Heart right ventricle (tissue), 16 donors: ENCODE measurements around the gene GFAP. TPM values are rescaled to one million over a fixed set of nuclear protein-coding genes. Genes with fewer than 3 reads are reported as not detected.

ENCODE experiments used
- ATAC-seq, 8 donors: fragments of 200-7000 bp; cut with Tn5 transposase; one replicate each; pipeline ENCODE4 v1.9.1; 2020; ENCODE audit warnings: mild to moderate bottlenecking in 8 of 8, moderate library complexity in 8 of 8, moderate number of reproducible peaks in 1 of 8
- DNase-seq, 2 donors: peaks; one replicate each; pipeline ENCODE4 v3.0.0-alpha.2; 2020
- H3K27ac ChIP-seq, 10 donors: fragments of 200-600 bp; sonication (generic) in 2 of 10; one replicate each; pipeline versions ENCODE4 v1.5.0 to v1.8.0; 2020 to 2022; ENCODE audit warnings: mild to moderate bottlenecking in 3 of 10
- H3K27me3 ChIP-seq, 7 donors: fragments of 200-600 bp; one replicate each; pipeline ENCODE4 v1.8.0; 2021 to 2022; ENCODE audit warnings: mild to moderate bottlenecking in 2 of 7
- H3K36me3 ChIP-seq, 9 donors: fragments of 200-600 bp; sonication (generic) in 1 of 9; one replicate each; pipeline versions ENCODE4 v1.5.0 to v1.8.0; 2020 to 2022; ENCODE audit warnings: mild to moderate bottlenecking in 2 of 9
- H3K4me1 ChIP-seq, 9 donors: fragments of 200-600 bp; sonication (generic) in 1 of 9; one replicate each; pipeline versions ENCODE4 v1.5.0 to v1.8.0; 2020 to 2022; ENCODE audit warnings: mild to moderate bottlenecking in 4 of 9
- H3K4me3 ChIP-seq, 10 donors: fragments of 200-600 bp; sonication (generic) in 2 of 10; one replicate each; pipeline versions ENCODE4 v1.5.0 to v1.8.0; 2020 to 2022; ENCODE audit warnings: mild to moderate bottlenecking in 7 of 10, moderate library complexity in 2 of 10
- H3K9me3 ChIP-seq, 11 donors: fragments of 200-600 bp in 10 of 11; sonication (generic) in 2 of 11; one replicate each; pipeline versions ENCODE4 v1.5.0 to v1.8.0; 2013 to 2022; ENCODE audit warnings: mild to moderate bottlenecking in 2 of 11, control low read depth in 1 of 11, moderate library complexity in 1 of 11
- CTCF ChIP-seq, 9 donors: fragments of 200-600 bp; sonication (generic) in 2 of 9; IDR thresholded peaks; one replicate each; pipeline versions ENCODE4 v1.5.0 to v1.8.0; 2021 to 2022; ENCODE audit warnings: antibody characterized with exemption in 9 of 9, mild to moderate bottlenecking in 5 of 9, moderate library complexity in 1 of 9
- WGBS, 2 donors: extraction: QIAGEN DNeasy Blood & Tissue Kit; methylation state at CpG; one replicate each; pipeline ENCODE4 v1.1.7; 2013; ENCODE audit warnings: inconsistent platforms in 1 of 2; 5-methylcytosine and 5-hydroxymethylcytosine counted together
- intact Hi-C, 10 donors: fragments of 100-400 bp; cut with DNase I; formaldehyde crosslinking; loops; one replicate each; pipeline versions ENCODE4 v1.11.1 to v1.14.2; 2022
- polyA plus RNA-seq, 2 donors: library from polyadenylated mRNA; stranded (reverse); fragments of 200-250 nt; gene quantifications; one replicate each; pipeline ENCODE4 v1.2.3, GENCODE V29; 2013
- total RNA-seq, 10 donors: library from RNA; stranded (reverse); fragmentation: NEBNext Ultra II Directional in 3 of 10; extraction: Animal tissue kit (Norgen Biotek cat#: 25700) in 3 of 10; gene quantifications; one replicate each; pipeline versions ENCODE4 v1.2.1 to v1.2.4, GENCODE V29; 2021 to 2023
- donor health status: Arrhythmogenic right ventricular cardiomyopathy.
- donor health status: ischemic (EF 13 %, LVEDD 7.1; RV severe dilation, severe dysfunction).
- donor health status: healthy with polysubstance abuse.
- donor health status: DM: no; HTN: yes; CAD: no.
- donor health status: DM: no; HTN: no; CAD: no.
- donor health status: ischemic (EF 25% LVEDD 6.9; RV normal size, moderate dysfunction).
- donor health status: ischemic (EF 25% LVEDD 5.7; RV mildly dilated, moderate dysfunction).
- donor health status: healthy.
- donor health status: DM: yes; HTN: yes; CAD: no.
- donor health status: Ischemic cardiomyopathy.
- donor health status: ischemic (EF 35%, LVEDD 5.7; RV mildly dilated, moderate dysfunction).
- donor health status: nonischemic (EF 11% LVEDD 7.7; RV severe dilation, severe dysfunction).
- donor health status: DM: yes; HTN: yes; CAD: no.
- donor health status: PGD.
- donor health status: ischemic (EF 29% LVEDD 5.4; RV normal size, mild dysfunction).
- donor health status: nonischemic (EF 23%, LVEDD 6.1; RV moderate dilation, normal function).

Gene GFAP
- total and polyA plus RNA-seq, 12 donors, result 2.1 to 8.6 (median 7.1) TPM

GRCh38 chr17:44913676-44914075 is 1.6 kb downstream of the GFAP start:
- Histone ChIP-seq H3K9me3 (no peaks in the 10 kb centered on the region), H3K4me3 (no peak overlapping the region), H3K4me1 (peaks cover 0 to 38% (median 23%) of the 10 kb centered on the region in 9 donors), H3K36me3 (no peaks in the 10 kb centered on the region), H3K27me3 (peaks cover 0 to 42% (median 12%) of the 10 kb centered on the region in 7 donors), H3K27ac (no peak overlapping the region)
- no peak for TF ChIP-seq CTCF (IDR thresholded peaks at IDR 0.05)
- ATAC-seq (no peak), DNase-seq (no peak)
- 56 to 67% methylated on average over 6 of the region's 6 CpGs for WGBS, 2 donors
- intact Hi-C loops, result loop anchor here in 5 of 10 donors (5.0 to 10.0 kb wide), 2 partner anchors 181 to 184 kb away; no protein-coding TSS in a partner anchor

- H3K27me3 ChIP-seq, result peaks cover 0 to 42% (median 12%) of the 10 kb centered on the region in 7 donors
- no peak for ATAC-seq
- WGBS, 2 donors, result 83 to 85% methylated on average over 14 of the region's 14 CpGs
- TF ChIP-seq CTCF (IDR thresholded peaks at IDR 0.05), result no peak
- no peaks in the 10 kb centered on the region for H3K9me3 ChIP-seq
- H3K36me3 ChIP-seq, result no peaks in the 10 kb centered on the region
- intact Hi-C loops, result loop anchor here in 5 of 10 donors (5.0 to 10.0 kb wide), 2 partner anchors 182 to 184 kb away; no protein-coding TSS in a partner anchor
- H3K4me3 ChIP-seq, result no peak overlapping the region
- peaks cover 0 to 38% (median 23%) of the 10 kb centered on the region in 9 donors for H3K4me1 ChIP-seq
- no peak overlapping the region for H3K27ac ChIP-seq
- DNase-seq, result no peak
Observed at GRCh38 chr17:44912763-44913544, 2.3 kb downstream of the GFAP start.

- Histone ChIP-seq H3K36me3 (no peaks in the 10 kb centered on the region), H3K4me1 (peaks cover 0 to 32% (median 13%) of the 10 kb centered on the region in 9 donors), H3K27ac (peak overlapping the region in 8 of 10 donors; percentile 28 to 73 (median 44)), H3K9me3 (no peaks in the 10 kb centered on the region), H3K27me3 (peaks cover 0 to 42% (median 12%) of the 10 kb centered on the region in 7 donors), H3K4me3 (peak overlapping the region in 9 of 10 donors; percentile 14 to 52 (median 46))
- peak; percentile 23 to 69 (median 56) for TF ChIP-seq CTCF (IDR thresholded peaks at IDR 0.05)
- WGBS, 2 donors, result 12 to 14% methylated on average over 56 of the region's 56 CpGs
- ATAC-seq (peak; percentile 57 to 85 (median 80)), DNase-seq (peak; percentile 63 to 64)
- intact Hi-C loops, result loop anchor here in 5 of 10 donors (5.0 to 10.0 kb wide), 2 partner anchors 183 to 186 kb away; no protein-coding TSS in a partner anchor
Observed at GRCh38 chr17:44911133-44912001, 3.9 kb downstream of the GFAP start.
